Right atrium auricular region (tissue), 2 donors: ENCODE results near the gene FBXW4. TPM values are rescaled to one million over a fixed set of nuclear protein-coding genes. Genes with fewer than 3 reads are reported as not detected.

Source experiments
- DNase-seq: peaks from one replicate; pipeline ENCODE4 v3.0.0-alpha.2; 2019; ENCODE audit warnings: low spot score
- H3K27ac ChIP-seq, 2 donors: fragments of 200-600 bp; sonication (generic); 1 replicate in 1 of 2; 2 replicates in 1 of 2; pipeline ENCODE4 v1.5.1; 2016 to 2019
- H3K27me3 ChIP-seq, 2 donors: fragments of 200-600 bp; sonication (generic); one replicate each; pipeline versions ENCODE4 v1.5.1 to v1.6.0; 2017 to 2019
- H3K36me3 ChIP-seq: fragments of 200-600 bp; sonication (generic); one replicate; pipeline ENCODE4 v1.5.1; 2016
- H3K4me1 ChIP-seq, 2 donors: fragments of 200-600 bp; sonication (generic); one replicate each; pipeline versions ENCODE4 v1.5.1 to v1.6.0; 2017 to 2019
- H3K4me3 ChIP-seq, 2 donors: fragments of 200-600 bp; sonication (generic); 1 replicate in 1 of 2; 2 replicates in 1 of 2; pipeline ENCODE4 v1.5.1; 2017 to 2019; ENCODE audit warnings: mild to moderate bottlenecking in 1 of 2, moderate library complexity in 1 of 2
- H3K9me3 ChIP-seq, 2 donors: fragments of 200-600 bp; sonication (generic); one replicate each; pipeline ENCODE4 v1.5.1; 2019
- total RNA-seq, 2 donors: library from RNA; depleted of rRNA; stranded (reverse); fragments of >200 nt; gene quantifications; one replicate each; pipeline ENCODE4 v1.1.0, GENCODE V29; 2016
- TF ChIP-seq, protein P1 (sequence below), 2 donors: fragments of 200-600 bp; sonication (generic); IDR thresholded peaks; one replicate each; pipeline ENCODE4 v1.5.1; 2019; ENCODE audit warnings: antibody characterized with exemption in 2 of 2

The FBXW4 gene
- total RNA-seq, 2 donors from 2014 or later: 75.2 to 95.1 TPM

DNA sequence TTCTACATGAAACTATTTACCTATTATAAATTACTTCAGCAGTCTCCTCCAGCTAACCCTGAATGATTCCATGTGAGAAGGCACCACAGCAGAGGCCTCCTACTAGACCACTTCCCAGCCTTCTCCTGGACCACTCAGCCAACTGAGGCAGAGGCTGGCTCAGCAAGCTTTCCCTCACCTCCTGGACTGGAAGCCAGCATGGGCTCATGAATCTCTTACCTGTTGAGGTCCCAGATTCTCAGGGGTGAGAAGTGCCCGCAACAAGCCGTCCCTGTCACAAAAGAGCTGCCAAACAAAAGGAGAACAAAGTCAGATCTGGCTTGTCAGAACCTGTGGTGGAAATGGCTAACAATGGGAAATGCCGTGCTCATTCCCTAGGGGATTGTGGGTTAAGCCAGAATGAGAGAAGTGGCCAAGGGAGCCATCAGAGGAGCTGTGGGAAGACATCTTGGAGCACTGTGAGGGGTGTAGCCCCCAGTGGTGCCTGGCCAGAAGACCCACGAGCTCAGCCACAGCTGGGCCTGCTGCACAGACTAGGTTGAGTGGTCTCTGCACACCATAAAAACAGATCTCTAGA is 70.4 kb downstream of the FBXW4 start:
- Histone ChIP-seq H3K9me3 (no peaks in the 10 kb centered on the region), H3K4me1 (peaks cover 0 to 10% of the 10 kb centered on the region in 2 donors), H3K27ac (no peak overlapping the region), H3K36me3 (peaks cover 24% of the 10 kb centered on the region), H3K4me3 (no peak overlapping the region), H3K27me3 (no peaks in the 10 kb centered on the region)
- no peak for DNase-seq
- TF ChIP-seq, protein P1, sequence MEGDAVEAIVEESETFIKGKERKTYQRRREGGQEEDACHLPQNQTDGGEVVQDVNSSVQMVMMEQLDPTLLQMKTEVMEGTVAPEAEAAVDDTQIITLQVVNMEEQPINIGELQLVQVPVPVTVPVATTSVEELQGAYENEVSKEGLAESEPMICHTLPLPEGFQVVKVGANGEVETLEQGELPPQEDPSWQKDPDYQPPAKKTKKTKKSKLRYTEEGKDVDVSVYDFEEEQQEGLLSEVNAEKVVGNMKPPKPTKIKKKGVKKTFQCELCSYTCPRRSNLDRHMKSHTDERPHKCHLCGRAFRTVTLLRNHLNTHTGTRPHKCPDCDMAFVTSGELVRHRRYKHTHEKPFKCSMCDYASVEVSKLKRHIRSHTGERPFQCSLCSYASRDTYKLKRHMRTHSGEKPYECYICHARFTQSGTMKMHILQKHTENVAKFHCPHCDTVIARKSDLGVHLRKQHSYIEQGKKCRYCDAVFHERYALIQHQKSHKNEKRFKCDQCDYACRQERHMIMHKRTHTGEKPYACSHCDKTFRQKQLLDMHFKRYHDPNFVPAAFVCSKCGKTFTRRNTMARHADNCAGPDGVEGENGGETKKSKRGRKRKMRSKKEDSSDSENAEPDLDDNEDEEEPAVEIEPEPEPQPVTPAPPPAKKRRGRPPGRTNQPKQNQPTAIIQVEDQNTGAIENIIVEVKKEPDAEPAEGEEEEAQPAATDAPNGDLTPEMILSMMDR (IDR thresholded peaks at IDR 0.05): no peak

DNA sequence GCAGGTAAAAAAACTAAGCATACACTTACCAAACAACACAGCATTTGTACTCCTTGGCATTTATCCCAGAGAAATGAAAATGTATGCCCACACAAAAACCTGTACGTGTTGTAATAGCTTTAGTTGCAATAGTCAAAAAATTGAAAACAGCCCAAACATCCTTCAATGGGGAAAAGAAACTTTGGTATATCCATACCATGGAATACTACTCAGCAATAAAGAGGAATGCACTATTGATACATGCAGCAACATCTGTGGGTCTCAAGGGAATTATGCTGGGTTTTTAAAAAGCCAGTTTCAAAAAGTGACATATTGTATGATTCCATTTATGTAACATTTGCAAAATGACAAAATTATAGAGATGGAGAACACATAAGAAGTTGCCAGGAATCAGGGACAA is 71.4 kb downstream of the FBXW4 start:
- TF ChIP-seq, protein P1 (IDR thresholded peaks at IDR 0.05): no peak
- peaks cover 24% of the 10 kb centered on the region for H3K36me3 ChIP-seq

DNA sequence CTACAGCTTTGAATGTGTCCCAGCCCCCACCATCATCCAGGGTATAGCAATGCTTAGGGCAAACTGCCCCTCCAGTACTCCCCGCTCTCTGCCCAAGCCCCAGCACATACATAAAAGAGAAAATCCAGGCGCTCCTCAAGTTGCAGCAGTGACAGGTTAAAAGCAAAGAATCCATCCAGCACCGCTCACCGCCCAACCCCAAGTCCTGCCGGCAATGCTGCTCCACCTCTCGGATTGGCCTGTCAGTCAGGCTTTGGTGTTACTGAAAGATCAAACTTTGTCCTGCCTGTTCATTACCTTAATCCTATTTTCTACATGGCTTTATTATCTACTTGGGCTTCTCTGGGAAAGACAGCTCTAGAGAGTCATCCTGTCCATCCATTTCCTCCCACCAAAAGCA is 75.0 kb downstream of the FBXW4 start:
- TF ChIP-seq, protein P1 (IDR thresholded peaks at IDR 0.05): no peak
- Histone ChIP-seq H3K27ac (no peak overlapping the region), H3K9me3 (no peaks in the 10 kb centered on the region), H3K27me3 (no peaks in the 10 kb centered on the region), H3K4me3 (no peak overlapping the region), H3K36me3 (peaks cover 31% of the 10 kb centered on the region), H3K4me1 (peaks cover 0 to 10% of the 10 kb centered on the region in 2 donors)
- no peak for DNase-seq

More for the DNA sequence above, 71.4 kb downstream of the FBXW4 start:
- no peaks in the 10 kb centered on the region for H3K27me3 ChIP-seq
- DNase-seq: no peak
- H3K9me3 ChIP-seq: no peaks in the 10 kb centered on the region
- no peak overlapping the region for H3K4me3 ChIP-seq
- H3K4me1 ChIP-seq: peaks cover 0 to 10% of the 10 kb centered on the region in 2 donors
- H3K27ac ChIP-seq: no peak overlapping the region

DNA sequence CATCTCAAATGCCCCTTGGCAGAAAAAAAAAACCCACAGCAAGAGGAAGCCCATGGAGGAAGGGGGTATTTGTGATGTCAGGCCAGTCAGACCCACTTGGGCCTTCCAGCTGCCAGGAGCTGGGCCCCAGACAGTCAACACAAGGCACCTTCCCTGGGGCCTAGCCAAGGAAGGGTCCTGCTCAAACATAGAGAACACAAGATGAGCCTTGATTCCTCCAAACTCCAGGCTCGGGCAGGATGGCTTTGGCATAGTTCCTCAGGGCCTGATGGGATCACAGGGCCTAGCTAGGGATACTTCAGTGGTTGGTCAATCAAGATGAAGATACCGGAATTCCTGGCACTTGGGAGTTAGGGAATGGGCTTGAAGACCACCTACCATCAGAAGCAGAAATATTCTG is 76.1 kb downstream of the FBXW4 start:
- no peak for DNase-seq
- Histone ChIP-seq H3K27ac (no peak overlapping the region), H3K36me3 (peaks cover 26% of the 10 kb centered on the region), H3K4me3 (no peak overlapping the region), H3K27me3 (no peaks in the 10 kb centered on the region), H3K9me3 (no peaks in the 10 kb centered on the region), H3K4me1 (peaks cover 0 to 10% of the 10 kb centered on the region in 2 donors)
- TF ChIP-seq, protein P1 (IDR thresholded peaks at IDR 0.05): no peak

DNA sequence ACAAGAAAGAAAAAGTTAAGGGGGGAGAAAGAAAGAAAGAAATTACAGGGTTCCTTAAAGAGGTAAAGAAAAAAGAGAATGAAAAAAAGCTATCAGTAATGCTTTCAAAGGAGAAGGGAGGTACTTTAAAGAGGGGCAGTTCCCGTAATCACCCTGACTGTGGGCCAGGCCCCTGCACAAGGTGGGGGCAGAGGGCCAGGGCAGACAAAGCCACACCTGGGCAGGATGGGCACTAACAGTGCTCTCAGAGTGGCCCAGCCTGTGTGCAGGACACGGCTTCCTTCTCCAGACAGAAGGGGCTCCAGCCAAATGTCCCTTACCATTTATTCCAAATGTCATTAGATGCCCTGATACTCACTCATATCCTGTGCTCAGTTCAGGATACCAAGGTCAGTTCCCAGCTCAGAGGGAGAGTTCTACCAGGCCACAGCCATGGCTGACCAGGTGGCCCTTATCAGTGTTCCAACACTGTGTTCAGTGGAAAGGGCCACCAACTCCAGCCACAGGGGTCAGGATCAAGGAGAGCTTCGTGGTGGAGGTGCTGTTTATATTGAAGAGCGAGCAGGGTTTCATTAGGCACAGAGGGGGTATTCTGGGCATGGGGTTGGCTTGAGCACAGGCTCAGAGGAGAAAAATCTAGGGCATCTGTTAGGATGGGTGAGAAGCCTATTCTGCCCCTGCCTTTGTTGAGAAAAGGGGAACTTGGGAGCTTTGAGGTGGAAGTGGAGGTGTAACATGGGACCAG is 77.0 kb downstream of the FBXW4 start:
- Histone ChIP-seq H3K9me3 (no peaks in the 10 kb centered on the region), H3K27me3 (no peaks in the 10 kb centered on the region), H3K36me3 (peaks cover 17% of the 10 kb centered on the region), H3K4me3 (no peak overlapping the region), H3K27ac (no peak overlapping the region), H3K4me1 (peaks cover 0 to 10% of the 10 kb centered on the region in 2 donors)
- TF ChIP-seq, protein P1 (IDR thresholded peaks at IDR 0.05): no peak
- DNase-seq: no peak
